ENCODE results near the gene GPR37L1.

The GPR37L1 gene, protein sequence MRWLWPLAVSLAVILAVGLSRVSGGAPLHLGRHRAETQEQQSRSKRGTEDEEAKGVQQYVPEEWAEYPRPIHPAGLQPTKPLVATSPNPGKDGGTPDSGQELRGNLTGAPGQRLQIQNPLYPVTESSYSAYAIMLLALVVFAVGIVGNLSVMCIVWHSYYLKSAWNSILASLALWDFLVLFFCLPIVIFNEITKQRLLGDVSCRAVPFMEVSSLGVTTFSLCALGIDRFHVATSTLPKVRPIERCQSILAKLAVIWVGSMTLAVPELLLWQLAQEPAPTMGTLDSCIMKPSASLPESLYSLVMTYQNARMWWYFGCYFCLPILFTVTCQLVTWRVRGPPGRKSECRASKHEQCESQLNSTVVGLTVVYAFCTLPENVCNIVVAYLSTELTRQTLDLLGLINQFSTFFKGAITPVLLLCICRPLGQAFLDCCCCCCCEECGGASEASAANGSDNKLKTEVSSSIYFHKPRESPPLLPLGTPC

DNA sequence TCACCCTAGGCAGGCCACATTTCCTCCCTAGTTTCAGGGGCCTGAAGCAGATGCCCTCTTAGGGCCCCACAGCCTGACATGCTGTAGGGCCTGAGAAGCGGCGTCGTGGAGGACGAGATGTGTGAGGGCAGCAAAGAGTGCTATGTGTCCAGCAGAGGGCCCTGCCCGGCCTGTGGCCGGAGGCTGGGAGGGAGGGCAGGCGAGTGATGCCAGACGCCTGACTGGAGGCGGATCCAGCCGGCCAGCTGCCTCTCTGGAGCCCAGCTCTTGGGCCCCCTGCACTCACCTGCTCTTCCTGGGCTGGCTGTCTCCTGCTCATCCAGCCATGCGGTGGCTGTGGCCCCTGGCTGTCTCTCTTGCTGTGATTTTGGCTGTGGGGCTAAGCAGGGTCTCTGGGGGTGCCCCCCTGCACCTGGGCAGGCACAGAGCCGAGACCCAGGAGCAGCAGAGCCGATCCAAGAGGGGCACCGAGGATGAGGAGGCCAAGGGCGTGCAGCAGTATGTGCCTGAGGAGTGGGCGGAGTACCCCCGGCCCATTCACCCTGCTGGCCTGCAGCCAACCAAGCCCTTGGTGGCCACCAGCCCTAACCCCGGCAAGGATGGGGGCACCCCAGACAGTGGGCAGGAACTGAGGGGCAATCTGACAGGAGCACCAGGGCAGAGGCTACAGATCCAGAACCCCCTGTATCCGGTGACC lies at the start of gene GPR37L1:
TSS of gene GPR37L1 (plus strand) at position 279 of the 697 bp plus-strand sequence. CDS start at position 326, 47 bp downstream.
- no peak for DNase-seq (ENCODE audit: low spot score)
- in situ Hi-C loops (cut with MboI; ENCODE audit: low pct_unique_long_range_greater_than_20kb, low sequenced_read_pairs, unreplicated experiment): loop anchor here (5.0 kb wide), 1 partner anchor 110 kb away; the partner anchor contains the start of gene ELF3
- TF ChIP-seq, protein P1, sequence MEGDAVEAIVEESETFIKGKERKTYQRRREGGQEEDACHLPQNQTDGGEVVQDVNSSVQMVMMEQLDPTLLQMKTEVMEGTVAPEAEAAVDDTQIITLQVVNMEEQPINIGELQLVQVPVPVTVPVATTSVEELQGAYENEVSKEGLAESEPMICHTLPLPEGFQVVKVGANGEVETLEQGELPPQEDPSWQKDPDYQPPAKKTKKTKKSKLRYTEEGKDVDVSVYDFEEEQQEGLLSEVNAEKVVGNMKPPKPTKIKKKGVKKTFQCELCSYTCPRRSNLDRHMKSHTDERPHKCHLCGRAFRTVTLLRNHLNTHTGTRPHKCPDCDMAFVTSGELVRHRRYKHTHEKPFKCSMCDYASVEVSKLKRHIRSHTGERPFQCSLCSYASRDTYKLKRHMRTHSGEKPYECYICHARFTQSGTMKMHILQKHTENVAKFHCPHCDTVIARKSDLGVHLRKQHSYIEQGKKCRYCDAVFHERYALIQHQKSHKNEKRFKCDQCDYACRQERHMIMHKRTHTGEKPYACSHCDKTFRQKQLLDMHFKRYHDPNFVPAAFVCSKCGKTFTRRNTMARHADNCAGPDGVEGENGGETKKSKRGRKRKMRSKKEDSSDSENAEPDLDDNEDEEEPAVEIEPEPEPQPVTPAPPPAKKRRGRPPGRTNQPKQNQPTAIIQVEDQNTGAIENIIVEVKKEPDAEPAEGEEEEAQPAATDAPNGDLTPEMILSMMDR (IDR thresholded peaks at IDR 0.05; ENCODE audit: extremely low read depth, insufficient read depth, missing control alignments): no peak

DNA sequence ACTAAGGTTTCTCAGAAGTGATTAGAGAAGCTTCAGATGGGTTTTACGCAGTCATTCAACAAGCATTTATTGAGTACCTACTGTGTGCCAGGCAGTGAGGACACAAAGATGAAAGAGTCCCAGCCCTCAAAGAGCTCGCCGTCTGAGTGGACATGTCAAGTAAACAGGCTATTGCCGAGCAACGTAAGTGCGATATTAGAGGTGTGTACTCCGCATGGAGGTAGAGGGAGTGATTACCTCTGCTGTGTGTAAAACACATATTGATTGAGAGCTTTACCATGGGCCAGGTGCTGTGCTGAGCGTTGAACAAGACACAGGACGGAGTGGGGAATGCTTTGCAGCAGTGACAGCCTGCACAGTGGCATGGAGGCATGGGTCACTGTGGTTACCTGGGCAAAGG lies 49.5 kb upstream of the GPR37L1 start:
- TF ChIP-seq, protein P1 (IDR thresholded peaks at IDR 0.05; ENCODE audit: extremely low read depth, insufficient read depth, missing control alignments): no peak
- no peak for DNase-seq (ENCODE audit: low spot score)
- in situ Hi-C loops (cut with MboI; ENCODE audit: low pct_unique_long_range_greater_than_20kb, low sequenced_read_pairs, unreplicated experiment): no loop called here

DNA sequence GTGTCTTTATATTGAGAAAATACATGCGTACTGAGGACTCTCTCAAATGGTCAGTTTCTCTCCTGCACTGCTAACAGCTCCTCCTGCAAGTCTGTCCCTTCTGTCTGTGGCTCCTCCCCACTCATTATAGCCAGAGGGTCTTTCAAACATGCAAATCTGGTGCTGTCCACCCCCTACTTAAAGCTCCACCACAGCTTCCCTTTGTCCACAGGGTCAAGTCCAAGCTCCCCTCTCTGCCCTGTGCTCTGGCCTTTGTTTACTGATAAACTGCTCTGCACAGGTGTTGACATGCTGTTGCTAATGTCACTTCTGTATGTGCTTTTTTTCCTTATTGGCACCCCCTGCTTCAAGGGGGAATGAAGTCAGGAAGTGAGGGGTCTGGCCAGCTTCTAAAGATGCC lies 47.7 kb upstream of the GPR37L1 start:
- TF ChIP-seq, protein P1 (IDR thresholded peaks at IDR 0.05; ENCODE audit: extremely low read depth, insufficient read depth, missing control alignments): no peak
- no peak for DNase-seq (ENCODE audit: low spot score)
- in situ Hi-C loops (cut with MboI; ENCODE audit: low pct_unique_long_range_greater_than_20kb, low sequenced_read_pairs, unreplicated experiment): no loop called here

DNA sequence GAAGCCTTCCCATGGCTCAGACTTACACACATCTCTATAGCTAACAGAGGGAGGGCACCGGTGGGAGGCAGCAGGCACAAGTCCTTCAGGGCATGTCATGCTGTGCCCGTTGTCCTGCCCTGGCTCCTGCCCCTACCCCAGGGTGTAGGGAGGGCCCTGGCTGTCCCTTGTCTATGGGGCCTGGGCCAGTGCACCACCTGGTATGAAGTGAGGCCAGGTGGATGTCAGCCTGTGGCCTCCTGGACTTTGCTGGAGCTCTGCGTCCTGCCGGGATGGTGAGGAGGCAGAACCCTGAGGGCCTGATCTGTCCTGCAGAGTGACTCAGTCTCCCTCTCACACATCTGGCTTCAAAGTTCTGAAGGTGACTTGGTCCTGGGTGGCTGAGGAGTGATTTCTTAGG lies 47.3 kb upstream of the GPR37L1 start:
- TF ChIP-seq, protein P1 (IDR thresholded peaks at IDR 0.05; ENCODE audit: extremely low read depth, insufficient read depth, missing control alignments): no peak
- DNase-seq (ENCODE audit: low spot score): no peak
- in situ Hi-C loops (cut with MboI; ENCODE audit: low pct_unique_long_range_greater_than_20kb, low sequenced_read_pairs, unreplicated experiment): no loop called here

DNA sequence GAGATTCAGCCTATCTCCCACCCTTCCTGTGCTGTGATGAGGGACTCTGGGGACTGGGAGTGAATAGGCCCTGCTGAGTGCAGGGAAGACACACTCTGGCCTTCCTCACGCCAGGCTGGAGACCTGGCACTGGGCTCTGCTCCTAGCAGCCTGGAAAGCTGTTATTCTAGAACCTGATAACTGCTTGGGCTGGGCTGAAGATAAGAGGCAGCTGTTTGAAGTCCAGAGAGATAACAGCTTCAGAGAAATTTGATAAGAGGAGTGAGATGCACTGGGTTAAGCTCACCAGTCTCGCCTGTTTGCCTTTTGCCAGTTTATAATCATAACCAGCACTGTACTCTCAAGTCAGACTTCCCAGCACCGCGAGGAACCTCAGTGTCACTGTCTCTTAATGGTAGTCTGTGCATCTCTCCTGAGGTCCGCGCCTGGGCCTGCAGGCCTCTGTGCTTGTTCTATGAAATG lies 46.6 kb upstream of the GPR37L1 start:
- DNase-seq (ENCODE audit: low spot score): no peak
- TF ChIP-seq, protein P1 (IDR thresholded peaks at IDR 0.05; ENCODE audit: extremely low read depth, insufficient read depth, missing control alignments): no peak
- in situ Hi-C loops (cut with MboI; ENCODE audit: low pct_unique_long_range_greater_than_20kb, low sequenced_read_pairs, unreplicated experiment): no loop called here

DNA sequence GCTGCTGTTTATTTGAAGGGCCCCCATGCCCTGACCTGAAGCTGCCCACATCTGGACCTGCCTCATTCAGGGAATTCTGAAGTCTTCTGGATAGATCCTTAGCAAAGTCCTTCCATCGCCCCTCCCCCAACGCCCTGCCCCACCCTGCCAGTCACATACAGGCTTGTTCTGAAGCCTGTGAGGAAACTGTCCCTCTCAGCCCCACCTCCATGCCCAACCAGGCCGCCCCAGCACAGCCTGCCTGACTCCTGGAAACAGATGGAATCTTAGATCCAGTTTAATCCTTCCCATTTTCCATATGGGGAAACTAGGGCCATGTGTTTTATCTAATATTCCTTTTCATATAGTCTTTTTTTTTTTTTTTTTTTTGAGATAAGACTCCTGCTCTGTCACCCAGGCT lies 44.5 kb upstream of the GPR37L1 start:
- in situ Hi-C loops (cut with MboI; ENCODE audit: low pct_unique_long_range_greater_than_20kb, low sequenced_read_pairs, unreplicated experiment): no loop called here
- DNase-seq (ENCODE audit: low spot score): no peak
- TF ChIP-seq, protein P1 (IDR thresholded peaks at IDR 0.05; ENCODE audit: extremely low read depth, insufficient read depth, missing control alignments): no peak
